ENCODE data around the gene ATP6V0C. TPM values are rescaled to one million over a fixed set of nuclear protein-coding genes. Genes with fewer than 3 reads are reported as not detected.
"Not testable (repeated sequence)": the region's sequence is repeated elsewhere in the genome, so short reads cannot be mapped to it uniquely, and the experiment has no call there.

Gene ATP6V0C
- total and polyA plus RNA-seq, 3 donors from 2014 or later, result 180 to 190 (median 182) TPM

DNA sequence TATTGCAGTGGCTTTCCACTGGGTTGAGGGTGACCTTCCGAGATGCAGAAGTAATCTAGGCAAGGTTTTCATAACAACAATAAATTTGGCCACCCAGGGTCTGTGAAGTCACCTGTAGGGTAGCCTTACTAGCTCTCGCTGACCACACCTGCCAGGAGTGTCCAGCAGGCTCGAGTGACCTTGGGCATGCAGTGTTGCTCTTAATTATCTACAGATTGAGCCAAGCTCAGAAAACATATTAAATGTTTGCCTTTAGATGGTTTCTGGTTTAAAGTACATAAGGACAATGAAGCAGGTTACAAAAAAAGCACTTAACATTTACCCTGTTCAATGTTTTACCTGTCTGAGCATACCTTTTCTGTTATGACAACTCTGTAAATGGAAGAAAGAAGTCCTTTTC, 37.0 kb upstream of the ATP6V0C start:
- Histone ChIP-seq H3K4me1 (peaks cover 11% of the 10 kb centered on the region), H3K4me3 (no peak overlapping the region), H3K36me3 (ENCODE audit: low read depth, missing control alignments) (no peaks in the 10 kb centered on the region), H3K27me3 (no peaks in the 10 kb centered on the region), H3K27ac (no peak overlapping the region), H3K9me3 (no peaks in the 10 kb centered on the region)
- intact Hi-C loops (cut with DNase I; ENCODE audit: low total_unique reads), result no loop called here
- no peak for TF ChIP-seq POLR2A (IDR thresholded peaks at IDR 0.05)
- TF ChIP-seq, protein P1, sequence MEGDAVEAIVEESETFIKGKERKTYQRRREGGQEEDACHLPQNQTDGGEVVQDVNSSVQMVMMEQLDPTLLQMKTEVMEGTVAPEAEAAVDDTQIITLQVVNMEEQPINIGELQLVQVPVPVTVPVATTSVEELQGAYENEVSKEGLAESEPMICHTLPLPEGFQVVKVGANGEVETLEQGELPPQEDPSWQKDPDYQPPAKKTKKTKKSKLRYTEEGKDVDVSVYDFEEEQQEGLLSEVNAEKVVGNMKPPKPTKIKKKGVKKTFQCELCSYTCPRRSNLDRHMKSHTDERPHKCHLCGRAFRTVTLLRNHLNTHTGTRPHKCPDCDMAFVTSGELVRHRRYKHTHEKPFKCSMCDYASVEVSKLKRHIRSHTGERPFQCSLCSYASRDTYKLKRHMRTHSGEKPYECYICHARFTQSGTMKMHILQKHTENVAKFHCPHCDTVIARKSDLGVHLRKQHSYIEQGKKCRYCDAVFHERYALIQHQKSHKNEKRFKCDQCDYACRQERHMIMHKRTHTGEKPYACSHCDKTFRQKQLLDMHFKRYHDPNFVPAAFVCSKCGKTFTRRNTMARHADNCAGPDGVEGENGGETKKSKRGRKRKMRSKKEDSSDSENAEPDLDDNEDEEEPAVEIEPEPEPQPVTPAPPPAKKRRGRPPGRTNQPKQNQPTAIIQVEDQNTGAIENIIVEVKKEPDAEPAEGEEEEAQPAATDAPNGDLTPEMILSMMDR (IDR thresholded peaks at IDR 0.05), result no peak
- DNase-seq, result no peak
- WGBS, 2 donors, result 67 to 74% methylated on average over 3 of the region's 3 CpGs

DNA sequence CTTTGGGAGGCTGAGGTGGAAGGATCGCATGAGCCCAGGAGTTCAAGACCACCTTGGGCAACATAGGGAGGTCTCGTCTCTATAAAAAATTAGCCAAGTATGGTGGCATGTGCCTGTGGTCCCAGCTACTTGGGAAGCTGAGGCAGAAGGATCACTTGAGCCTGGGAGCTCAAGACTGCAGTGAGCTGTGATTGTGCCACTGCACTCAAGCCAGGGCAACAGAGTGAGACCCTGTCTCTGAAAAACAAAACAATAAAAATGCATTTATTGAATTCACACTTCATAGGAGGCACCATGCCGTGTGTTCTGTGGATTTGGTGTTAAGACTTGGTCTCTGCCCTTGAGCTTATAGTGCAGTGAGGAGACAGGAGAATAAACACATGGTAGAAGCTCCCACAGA, 36.4 kb upstream of the ATP6V0C start:
- Histone ChIP-seq H3K4me3 (no peak overlapping the region), H3K27me3 (no peaks in the 10 kb centered on the region), H3K4me1 (peaks cover 13% of the 10 kb centered on the region), H3K9me3 (no peaks in the 10 kb centered on the region), H3K27ac (no peak overlapping the region), H3K36me3 (ENCODE audit: low read depth, missing control alignments) (no peaks in the 10 kb centered on the region)
- no peak for DNase-seq
- intact Hi-C loops (cut with DNase I; ENCODE audit: low total_unique reads), result no loop called here
- TF ChIP-seq, protein P1 (IDR thresholded peaks at IDR 0.05), result no peak
- TF ChIP-seq POLR2A (IDR thresholded peaks at IDR 0.05), result no peak
- WGBS, 2 donors, result 93 to 96% methylated on average over 3 of the region's 3 CpGs

DNA sequence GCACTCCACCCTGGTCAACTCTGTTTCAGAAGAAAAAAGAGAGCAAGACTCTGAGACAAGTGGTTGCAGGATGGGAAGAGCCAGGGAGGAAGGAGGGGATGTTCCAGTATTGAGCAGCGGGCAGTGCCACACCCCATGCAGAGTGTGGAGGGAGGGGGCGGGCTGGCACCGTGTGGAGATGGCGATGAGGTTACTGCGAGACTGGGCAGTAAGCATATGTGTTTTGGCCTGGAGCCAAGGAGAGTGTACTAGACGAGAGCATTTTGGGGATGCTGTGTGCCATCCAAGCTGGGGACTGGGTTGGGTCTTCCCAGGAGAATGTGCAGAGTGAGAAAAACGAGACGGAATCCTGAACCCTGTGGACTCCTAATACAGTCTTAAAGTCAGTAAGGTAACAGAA, 35.5 kb upstream of the ATP6V0C start:
- H3K4me3 ChIP-seq, result no peak overlapping the region
- no peaks in the 10 kb centered on the region for H3K27me3 ChIP-seq
- H3K27ac ChIP-seq, result no peak overlapping the region
- no peak for DNase-seq
- peaks cover 20% of the 10 kb centered on the region for H3K4me1 ChIP-seq
- H3K9me3 ChIP-seq, result no peaks in the 10 kb centered on the region
- no peaks in the 10 kb centered on the region for H3K36me3 ChIP-seq (ENCODE audit: low read depth, missing control alignments)
- no peak for TF ChIP-seq POLR2A (IDR thresholded peaks at IDR 0.05)
- TF ChIP-seq, protein P1 (IDR thresholded peaks at IDR 0.05), result no peak
- intact Hi-C loops (cut with DNase I; ENCODE audit: low total_unique reads), result no loop called here
- 79 to 81% methylated on average over 8 of the region's 8 CpGs for whole genome bisulfite sequencing, 2 donors

DNA sequence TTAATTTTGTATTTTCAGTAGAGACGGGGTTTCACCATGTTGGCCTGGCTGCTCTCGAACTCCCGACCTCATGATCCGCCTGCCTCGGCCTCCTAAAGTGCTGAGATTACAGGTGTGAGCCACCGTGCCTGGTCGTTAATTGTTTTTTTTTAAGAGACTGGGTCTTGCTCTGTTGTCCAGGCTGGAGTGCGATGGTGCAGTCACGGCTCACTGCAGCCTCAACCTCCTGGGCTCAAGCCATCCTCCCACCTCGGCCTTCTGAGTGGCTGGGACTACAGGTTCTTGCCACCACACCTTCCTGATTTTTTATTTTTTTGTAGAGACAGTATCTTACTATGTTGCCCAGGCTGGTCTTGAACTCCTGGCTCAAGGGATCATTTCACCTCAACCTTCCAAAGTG, 33.8 kb upstream of the ATP6V0C start:
- intact Hi-C loops (cut with DNase I; ENCODE audit: low total_unique reads), result loop anchor here (10.0 kb wide), 1 partner anchor 145 kb away; no protein-coding TSS in a partner anchor

DNA sequence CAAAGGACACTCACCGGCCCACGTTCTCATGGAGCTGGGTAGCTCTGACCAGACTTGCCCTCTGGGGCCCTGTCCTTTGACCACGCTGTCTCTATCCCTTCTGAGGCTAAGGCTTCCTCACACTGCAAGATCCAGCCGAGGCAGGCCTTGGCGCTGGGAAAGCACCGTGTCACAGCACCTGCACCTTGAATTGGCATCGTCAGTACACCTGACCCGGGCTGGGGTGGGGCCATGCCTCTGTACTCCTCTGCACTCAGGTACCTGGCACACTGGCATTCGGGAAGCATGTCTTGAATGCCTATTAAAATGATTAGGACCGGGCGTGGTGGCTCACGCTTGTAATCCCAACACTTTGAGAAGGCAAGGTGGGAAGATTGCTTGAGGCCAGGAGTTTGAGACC, 32.8 kb upstream of the ATP6V0C start:
- H3K27me3 ChIP-seq, result no peaks in the 10 kb centered on the region
- H3K36me3 ChIP-seq (ENCODE audit: low read depth, missing control alignments), result no peaks in the 10 kb centered on the region
- H3K4me1 ChIP-seq, result peaks cover 15% of the 10 kb centered on the region
- TF ChIP-seq, protein P1 (IDR thresholded peaks at IDR 0.05), result no peak
- no peak for TF ChIP-seq POLR2A (IDR thresholded peaks at IDR 0.05)
- no peak for DNase-seq
- 82 to 89% methylated on average over 12 of the region's 12 CpGs for WGBS, 2 donors
- no peaks in the 10 kb centered on the region for H3K9me3 ChIP-seq
- H3K4me3 ChIP-seq, result no peak overlapping the region
- H3K27ac ChIP-seq, result no peak overlapping the region
- intact Hi-C loops (cut with DNase I; ENCODE audit: low total_unique reads), result loop anchor here (10.0 kb wide), 1 partner anchor 146 kb away; no protein-coding TSS in a partner anchor

More for the DNA sequence above, 33.8 kb upstream of the ATP6V0C start:
- WGBS, 2 donors, result 94 to 97% methylated on average over 10 of the region's 10 CpGs
- peaks cover 20% of the 10 kb centered on the region for H3K4me1 ChIP-seq
- not testable (repeated sequence) for H3K36me3 ChIP-seq (ENCODE audit: low read depth, missing control alignments); DNase-seq; H3K27ac ChIP-seq; H3K4me3 ChIP-seq; H3K27me3 ChIP-seq; H3K9me3 ChIP-seq

Measured in testis (tissue), 3 donors.